ENCODE data around the gene IL10RB.
A peak's percentile ranks its signal among the peaks of the same experiment; 100 is the strongest.

IL10RB gene

DNA sequence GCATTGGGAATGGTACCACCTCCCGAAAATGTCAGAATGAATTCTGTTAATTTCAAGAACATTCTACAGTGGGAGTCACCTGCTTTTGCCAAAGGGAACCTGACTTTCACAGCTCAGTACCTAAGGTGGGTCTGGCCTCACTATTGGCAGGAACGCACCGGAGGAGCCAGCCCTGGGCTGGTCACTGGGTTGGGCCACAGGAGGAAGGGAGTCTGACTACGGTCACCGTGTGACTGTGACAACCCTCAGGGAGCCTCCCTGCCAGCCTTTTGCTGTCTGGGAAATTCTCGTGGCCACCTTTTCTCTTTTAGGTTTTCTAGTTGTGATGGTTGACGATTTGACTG is 2.2 kb downstream of the IL10RB start:
- DNase-seq = no peak

GRCh38 chr21:33268737-33269441 is 2.7 kb downstream of the IL10RB start:
- peak in 2 of 6 experiments; percentile 15 to 19 for DNase-seq

- no peak for DNase-seq
Measured at GRCh38 chr21:33270986-33271385, 4.8 kb downstream of the IL10RB start.

DNA sequence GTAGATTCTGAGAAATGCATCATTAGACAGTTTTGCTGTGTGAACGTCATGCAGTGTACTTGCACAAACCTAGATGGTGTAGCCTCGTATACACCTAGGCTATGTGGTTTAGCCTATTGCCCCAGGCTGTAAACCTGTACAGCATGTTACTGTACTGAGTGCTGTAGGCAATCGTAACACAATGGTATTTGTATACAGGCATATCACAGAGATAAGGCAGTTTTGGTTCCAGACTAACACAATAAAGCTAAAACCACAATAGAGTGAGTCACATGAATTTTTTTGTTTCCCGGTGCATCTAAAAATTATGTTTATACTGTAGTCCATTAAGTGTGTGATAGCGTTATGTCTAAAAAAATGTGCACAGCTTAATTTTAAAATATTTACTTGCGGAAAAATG is 6.9 kb downstream of the IL10RB start:
- DNase-seq = no peak

DNA sequence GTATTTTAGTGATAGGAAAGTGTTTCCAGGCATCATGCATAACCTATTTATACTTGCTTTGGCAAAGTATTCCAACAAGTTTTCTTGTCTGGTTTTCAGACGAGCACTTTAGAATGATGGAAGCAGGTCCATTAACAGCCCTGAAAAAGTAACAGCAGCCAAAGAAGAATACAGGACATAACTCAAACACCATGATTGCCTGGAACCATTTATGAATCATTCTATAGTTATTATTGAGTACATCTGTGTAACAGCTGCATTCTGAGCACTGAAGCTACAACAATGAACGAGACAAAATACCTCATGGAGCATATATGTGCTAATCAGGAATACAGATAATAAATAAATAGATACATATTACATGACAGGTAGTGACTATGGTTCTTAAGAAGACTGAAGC is 12.6 kb downstream of the IL10RB start:
- DNase-seq = no peak

DNA sequence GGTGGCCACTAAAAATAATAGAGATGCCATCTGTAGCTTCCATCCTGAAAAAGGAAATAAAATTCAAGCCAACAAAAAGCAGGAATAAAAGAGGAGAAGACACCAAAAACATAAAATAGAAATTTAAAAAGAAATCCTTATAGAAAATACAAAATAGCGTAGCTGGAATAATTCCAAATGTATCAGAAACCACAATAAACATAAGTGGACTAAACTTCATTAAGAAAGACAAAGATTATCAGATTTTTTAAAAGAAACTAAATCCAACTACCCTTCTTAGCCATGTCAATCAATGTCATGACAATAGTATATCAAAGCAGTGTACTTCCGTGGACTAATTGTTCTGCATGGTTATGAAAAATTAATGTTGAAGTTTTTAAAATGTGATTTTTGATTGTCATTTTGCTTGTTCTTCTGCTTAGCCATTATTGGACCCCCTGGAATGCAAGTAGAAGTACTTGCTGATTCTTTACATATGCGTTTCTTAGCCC is 13.2 kb downstream of the IL10RB start:
- DNase-seq = no peak

DNA sequence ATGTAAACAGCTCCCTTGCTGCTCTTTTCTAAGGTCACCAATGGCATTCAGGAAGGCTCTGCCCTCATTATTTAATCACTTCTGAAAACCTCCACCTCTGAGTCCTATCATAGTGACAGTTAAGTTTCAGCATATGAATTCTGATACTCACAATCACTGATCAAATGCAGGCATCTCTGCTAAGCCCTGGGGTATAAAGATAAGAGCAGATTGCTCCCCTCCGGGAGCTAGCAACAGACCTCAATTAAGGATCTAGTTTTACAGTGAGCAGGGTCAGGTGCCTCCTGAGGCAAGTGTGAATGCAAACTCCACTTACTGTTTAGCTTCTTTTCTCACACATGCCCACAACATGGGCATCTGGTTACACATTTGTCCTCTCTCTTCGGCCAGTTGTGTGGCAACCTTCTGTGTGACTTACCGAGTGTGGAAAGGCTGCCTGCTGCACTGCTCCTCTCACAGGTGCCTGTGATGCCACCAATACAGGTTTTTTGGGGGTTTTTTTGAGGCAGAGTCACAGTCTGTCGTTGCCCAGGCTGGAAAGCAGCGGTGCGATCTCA is 15.0 kb downstream of the IL10RB start:
- DNase-seq = no peak

DNA sequence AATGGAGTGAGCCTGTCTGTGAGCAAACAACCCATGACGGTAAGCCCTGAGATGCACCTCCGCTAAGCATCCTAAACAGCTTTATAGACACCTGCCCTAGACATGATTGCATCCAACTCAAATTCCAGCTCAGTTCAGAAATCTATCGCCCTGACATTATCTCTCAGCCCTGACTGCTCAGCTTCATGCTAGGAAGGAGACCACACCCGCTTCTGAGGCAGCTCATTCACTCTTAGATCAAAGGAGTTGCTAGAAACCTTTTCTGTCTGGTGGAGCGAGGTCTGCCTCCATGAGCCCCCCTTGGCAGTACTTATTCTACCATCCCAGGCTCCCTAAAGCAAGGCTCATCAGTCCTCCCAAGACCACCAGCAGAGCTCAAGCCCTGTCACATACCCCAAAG is 17.0 kb downstream of the IL10RB start:
- DNase-seq = no peak

GRCh38 chr21:33286076-33286475 is 19.9 kb downstream of the IL10RB start:
- DNase-seq = no peak

DNA sequence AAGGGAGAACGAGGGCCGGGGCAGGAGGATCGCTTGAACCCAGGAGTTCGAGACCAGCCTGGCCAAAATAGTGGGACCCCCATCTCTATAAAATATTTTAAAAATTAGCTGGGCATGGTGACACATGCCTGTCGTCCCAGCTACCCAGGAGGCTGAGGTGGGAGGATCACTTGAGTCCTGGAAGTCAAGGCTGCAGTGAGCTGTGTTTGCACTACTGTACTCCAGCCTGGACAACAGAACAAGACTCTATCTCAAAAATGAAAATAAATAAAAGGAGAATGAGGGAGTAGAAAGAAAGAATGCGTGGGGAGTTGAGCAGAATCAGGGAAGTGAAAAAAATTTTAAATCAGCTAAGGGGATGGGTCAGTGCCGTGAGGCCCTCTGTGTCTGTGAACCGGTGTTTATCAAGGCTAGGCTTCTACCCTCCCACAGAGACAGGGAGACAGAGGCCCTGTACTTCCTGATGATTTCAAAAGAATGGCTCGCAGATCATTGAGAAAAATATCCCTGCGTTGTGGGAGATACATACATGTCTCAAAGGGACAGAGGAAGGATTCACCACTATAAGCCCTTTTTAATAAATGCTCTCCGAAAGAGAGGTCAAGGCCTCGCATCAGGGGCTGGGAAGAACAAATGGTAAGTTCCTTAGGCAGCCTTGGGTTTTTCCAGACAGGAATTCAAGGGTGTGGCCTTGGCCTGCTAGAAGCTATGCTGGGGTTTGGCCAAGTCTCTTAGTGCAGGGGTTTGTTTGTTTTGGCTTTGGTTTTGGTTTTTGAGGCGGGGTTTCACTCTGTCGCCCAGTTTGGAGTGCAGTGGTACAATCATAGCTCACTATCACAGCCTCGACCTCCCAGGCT is 20.7 kb downstream of the IL10RB start:
- DNase-seq = no peak

DNA sequence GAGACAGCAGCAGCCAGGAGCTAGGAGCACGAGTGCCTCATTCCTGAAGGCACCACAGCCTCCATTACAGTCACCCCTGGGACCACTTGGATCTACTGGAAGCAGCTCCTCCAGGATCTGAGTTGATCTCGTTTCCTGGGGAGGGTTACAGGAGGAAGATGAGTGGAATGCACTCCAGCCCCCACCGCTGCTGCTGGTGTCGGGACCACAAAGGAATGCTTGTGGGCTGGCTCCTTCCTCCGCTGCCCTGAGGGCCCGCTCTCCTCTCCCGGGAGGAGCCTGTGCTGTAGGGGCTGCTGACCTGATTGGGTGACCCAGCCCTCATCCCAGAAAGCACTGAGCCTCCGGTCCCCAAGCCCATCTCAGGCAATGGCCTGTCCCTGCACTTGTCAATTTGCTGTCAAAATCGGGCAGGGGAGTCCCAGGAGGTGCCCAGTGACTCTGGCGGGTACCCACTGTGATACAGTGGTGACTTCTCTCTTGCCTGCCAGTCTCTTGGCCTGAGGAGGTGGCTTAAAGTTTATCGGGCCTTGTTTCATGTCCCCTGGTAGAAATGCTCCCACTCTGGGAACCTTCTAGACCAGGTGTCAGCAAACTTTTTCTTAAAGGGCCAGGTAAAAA is 23.1 kb downstream of the IL10RB start:
- DNase-seq = no peak

DNA sequence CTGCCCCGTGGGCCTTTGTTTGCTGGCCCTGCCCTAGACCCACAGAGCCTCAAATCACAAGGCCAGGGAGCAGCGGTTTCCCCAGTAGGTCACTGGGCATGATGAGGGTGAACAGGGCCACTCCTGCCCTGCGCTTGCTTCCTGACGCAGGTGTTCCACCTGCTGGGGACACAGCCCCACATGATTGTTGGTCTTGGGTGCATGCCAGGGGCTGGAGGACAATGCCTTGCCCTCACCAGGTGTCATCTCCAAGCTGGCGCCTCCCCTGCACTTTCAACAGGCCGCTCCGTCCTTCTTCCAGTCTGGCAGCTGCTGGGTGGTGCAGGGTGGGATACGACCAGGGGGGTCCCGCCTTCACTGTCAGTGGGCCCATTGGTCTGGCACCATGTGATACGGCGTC is 24.3 kb downstream of the IL10RB start:
- no peak for DNase-seq

GRCh38 chr21:33291686-33292085 is 25.5 kb downstream of the IL10RB start:
- no peak for DNase-seq

DNA sequence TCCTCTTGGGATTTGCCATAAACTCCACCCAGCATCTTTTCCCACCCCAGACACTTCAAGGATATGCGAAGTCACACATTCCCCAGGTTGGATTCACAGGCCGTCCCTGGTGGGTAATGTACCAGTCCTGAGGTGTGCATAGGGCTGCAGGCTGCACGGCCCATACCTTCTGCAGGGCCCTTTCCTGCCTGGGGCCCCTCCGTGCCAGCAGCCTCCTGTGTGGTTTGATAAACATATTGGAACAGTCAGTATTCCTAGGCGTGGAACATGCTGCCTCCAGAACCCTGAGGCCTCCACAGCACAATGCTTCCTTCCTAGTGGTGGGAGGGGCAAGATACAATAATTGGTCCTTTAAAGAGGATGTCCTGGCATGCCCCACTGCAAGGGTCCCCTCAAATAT is 26.6 kb downstream of the IL10RB start:
- DNase-seq = no peak

- DNase-seq = peak in 1 of 6 experiments; percentile 33
Measured at GRCh38 chr21:33293136-33293535, 27.0 kb downstream of the IL10RB start.

DNA sequence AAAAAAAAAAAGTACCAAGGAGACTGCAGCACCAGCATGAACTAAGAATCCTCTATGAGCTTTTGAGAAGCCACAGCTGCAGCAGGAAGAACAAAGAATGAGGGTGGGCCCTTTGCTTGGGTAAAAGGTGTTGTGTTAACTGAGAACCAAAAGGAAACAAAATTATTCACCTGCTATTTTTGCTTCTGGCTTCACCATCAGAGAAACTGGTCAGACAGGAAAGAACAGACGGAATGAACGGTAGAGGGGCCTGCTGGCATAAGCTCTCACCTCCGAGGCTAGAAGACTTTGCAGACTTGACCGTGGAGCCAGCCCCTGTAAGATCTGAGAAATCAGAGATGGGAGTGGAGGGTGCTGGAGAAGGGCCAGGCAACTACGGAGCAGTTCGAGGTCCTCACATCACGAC is 27.6 kb downstream of the IL10RB start:
- peak in 3 of 6 experiments; percentile 21 to 61 (median 61) for DNase-seq

DNA sequence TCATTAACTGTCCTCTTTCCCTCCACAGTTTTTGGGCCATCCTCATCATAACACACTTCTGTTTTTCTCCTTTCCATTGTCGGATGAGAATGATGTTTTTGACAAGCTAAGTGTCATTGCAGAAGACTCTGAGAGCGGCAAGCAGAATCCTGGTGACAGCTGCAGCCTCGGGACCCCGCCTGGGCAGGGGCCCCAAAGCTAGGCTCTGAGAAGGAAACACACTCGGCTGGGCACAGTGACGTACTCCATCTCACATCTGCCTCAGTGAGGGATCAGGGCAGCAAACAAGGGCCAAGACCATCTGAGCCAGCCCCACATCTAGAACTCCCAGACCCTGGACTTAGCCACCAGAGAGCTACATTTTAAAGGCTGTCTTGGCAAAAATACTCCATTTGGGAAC is 30.0 kb downstream of the IL10RB start:
- DNase-seq = no peak

DNA sequence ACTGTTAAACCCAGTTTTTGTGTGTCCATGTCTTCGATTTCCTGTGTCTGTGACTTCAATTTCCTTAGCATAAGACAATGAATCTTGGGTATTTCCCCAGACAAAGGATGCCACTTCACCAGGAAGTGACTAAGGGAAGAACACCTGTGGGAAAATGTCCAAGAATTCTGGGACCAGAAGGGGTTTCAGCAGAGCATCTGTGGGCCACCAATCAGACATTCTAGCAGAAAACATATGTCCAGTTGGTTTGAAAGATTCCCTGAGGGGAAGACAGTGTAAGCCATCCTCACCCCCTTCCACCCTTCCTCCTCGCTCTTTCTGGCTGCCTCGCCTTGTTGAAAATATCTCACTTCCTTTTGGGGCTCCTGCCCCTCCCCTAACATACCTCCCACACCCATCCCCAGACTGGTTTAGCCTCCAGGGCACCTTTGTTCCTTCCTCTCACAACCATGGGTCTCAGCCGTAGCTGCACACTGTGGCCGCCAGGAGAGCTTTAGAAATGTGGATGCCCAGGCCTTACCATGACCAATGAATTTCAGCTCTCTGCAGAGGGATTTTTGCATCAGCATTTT is 33.1 kb downstream of the IL10RB start:
- peak in 5 of 6 experiments; percentile 16 to 63 (median 49) for DNase-seq

GRCh38 chr21:33300701-33301631 is 34.8 kb downstream of the IL10RB start:
- DNase-seq = no peak

DNA sequence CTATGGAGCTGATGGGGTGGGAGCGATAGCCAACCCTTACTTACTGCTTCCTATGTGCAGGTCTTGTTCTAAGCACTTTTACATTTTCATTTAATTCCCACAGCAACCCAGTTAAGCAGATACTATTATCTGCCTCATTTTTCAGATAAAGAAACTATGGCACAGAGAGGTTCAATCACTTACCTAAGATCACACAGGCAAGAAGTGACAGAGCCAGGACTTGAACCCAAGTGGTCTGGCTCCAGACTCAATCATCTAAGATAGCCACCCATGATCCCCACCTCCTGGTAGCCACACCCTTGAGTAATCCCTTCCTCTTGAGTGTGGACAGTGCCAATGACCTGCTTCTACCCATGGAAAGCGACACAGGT is 35.5 kb downstream of the IL10RB start:
- no peak for DNase-seq

- no peak for DNase-seq
Measured at GRCh38 chr21:33302055-33302454, 35.9 kb downstream of the IL10RB start.

- DNase-seq = no peak
Measured at GRCh38 chr21:33302796-33303195, 36.6 kb downstream of the IL10RB start.

All from stimulated activated naive CD4-positive, alpha-beta T cell (primary cell).